KMS-11 (cell line): ENCODE results near the gene TLCD5.
A peak's percentile ranks its signal among the peaks of the same experiment; 100 is the strongest.

Experiments used
- H2AFZ ChIP-seq: fragments of 200-600 bp; sonication (generic); 2 replicates; pipeline ENCODE4 v1.6.1; 2016; ENCODE audit warnings: antibody characterized with exemption, mixed run types, low read depth
- H3K27ac ChIP-seq: fragments of 200-600 bp; sonication (generic); 2 replicates; pipeline ENCODE4 v1.6.1; 2016; ENCODE audit warnings: mild to moderate bottlenecking, mixed run types
- H3K27me3 ChIP-seq: fragments of 200-600 bp; sonication (generic); 2 replicates; pipeline ENCODE4 v1.6.1; 2017; ENCODE audit warnings: mild to moderate bottlenecking, low read depth, mixed run types, moderate library complexity; ENCODE audit not compliant: insufficient read depth
- H3K36me3 ChIP-seq: fragments of 200-600 bp; sonication (generic); 2 replicates; pipeline ENCODE4 v1.6.1; 2017; ENCODE audit warnings: mild to moderate bottlenecking, mixed run types; ENCODE audit not compliant: insufficient read depth
- H3K4me1 ChIP-seq: fragments of 200-600 bp; sonication (generic); 2 replicates; pipeline ENCODE4 v1.6.1; 2016; ENCODE audit warnings: mild to moderate bottlenecking, low read depth, mixed run types; ENCODE audit not compliant: poor library complexity, severe bottlenecking
- H3K4me2 ChIP-seq: fragments of 200-600 bp; sonication (generic); 2 replicates; pipeline ENCODE4 v1.7.0; 2016; ENCODE audit warnings: mild to moderate bottlenecking, mixed run types
- H3K4me3 ChIP-seq: fragments of 200-600 bp; sonication (generic); IDR thresholded peaks from 2 replicates; pipeline ENCODE4 v1.6.1; 2017; ENCODE audit warnings: low read depth, low read length, mixed read lengths; ENCODE audit not compliant: insufficient read depth
- H3K79me2 ChIP-seq: fragments of 200-600 bp; sonication (generic); 2 replicates; pipeline ENCODE4 v1.6.1; 2016; ENCODE audit warnings: low read depth, mixed run types; ENCODE audit not compliant: insufficient read depth
- H3K9ac ChIP-seq: fragments of 200-600 bp; sonication (generic); 2 replicates; pipeline ENCODE4 v1.6.1; 2016; ENCODE audit warnings: mild to moderate bottlenecking, mixed run types
- H4K20me1 ChIP-seq: fragments of 200-600 bp; sonication (generic); 2 replicates; pipeline ENCODE4 v1.6.1; 2016; ENCODE audit warnings: mild to moderate bottlenecking, mixed run types; ENCODE audit not compliant: insufficient read depth
- TF ChIP-seq, protein P1 (sequence below): fragments of 200-600 bp; sonication (generic); conservative IDR thresholded peaks from 2 replicates; pipeline ENCODE4 v1.6.1; 2017; ENCODE audit warnings: low read depth, mild to moderate bottlenecking, antibody characterized with exemption, low read length, moderate library complexity, mixed read lengths

The TLCD5 gene

DNA sequence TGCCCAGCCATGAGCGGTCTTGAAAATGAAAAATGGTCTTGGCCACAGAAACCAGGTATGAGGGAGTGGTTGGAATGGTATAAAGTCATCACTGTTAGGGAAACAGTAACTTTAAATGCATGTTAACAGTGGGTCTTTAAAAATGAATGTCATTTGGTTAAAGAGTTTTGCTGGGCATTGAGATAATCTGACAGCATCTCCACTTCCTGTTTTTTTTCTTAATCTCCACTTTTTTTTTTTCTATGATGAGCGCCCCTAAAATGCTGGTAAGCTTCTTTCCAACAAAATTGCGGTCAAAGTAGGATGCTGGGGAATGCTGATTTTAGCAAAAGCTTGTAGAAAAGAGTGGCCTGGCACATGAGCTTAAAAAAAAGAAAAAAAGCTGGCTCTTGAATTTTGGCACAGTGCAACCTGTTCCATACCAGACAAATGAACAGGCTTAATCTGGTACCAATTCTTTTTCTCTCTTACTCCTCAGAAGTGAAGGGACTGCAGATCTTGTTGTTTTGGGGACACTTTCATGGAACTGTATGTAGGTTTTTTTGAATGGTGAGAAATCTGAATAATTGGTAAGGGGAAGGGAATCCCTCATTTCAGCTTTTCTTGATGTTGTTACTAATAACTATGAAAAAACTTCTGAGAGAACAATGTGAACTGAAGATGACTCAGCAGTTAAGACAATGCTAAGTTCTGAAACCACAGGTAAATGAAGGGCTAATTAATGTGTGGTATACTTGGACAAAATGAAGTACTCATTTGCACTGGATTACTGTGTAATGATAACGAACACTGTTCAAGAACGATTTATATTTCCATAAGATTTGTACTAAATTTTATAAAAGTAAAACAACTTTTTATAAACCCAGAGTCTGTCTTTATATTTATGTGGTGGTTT, 8.0 kb downstream of the TLCD5 start:
- Histone ChIP-seq H2AFZ (no peak overlapping the region), H3K27me3 (no peaks in the 10 kb centered on the region), H3K4me1 (peaks cover 65% of the 10 kb centered on the region), H3K4me2 (peak overlapping the region; percentile 56), H3K79me2 (peaks cover 19% of the 10 kb centered on the region), H3K27ac (peak overlapping the region; percentile 89), H4K20me1 (no peaks in the 10 kb centered on the region), H3K36me3 (no peaks in the 10 kb centered on the region), H3K9ac (peak overlapping the region; percentile 42; the same call in 1 of the 2 replicates), H3K4me3 (no peak overlapping the region)
- TF ChIP-seq, protein P1, sequence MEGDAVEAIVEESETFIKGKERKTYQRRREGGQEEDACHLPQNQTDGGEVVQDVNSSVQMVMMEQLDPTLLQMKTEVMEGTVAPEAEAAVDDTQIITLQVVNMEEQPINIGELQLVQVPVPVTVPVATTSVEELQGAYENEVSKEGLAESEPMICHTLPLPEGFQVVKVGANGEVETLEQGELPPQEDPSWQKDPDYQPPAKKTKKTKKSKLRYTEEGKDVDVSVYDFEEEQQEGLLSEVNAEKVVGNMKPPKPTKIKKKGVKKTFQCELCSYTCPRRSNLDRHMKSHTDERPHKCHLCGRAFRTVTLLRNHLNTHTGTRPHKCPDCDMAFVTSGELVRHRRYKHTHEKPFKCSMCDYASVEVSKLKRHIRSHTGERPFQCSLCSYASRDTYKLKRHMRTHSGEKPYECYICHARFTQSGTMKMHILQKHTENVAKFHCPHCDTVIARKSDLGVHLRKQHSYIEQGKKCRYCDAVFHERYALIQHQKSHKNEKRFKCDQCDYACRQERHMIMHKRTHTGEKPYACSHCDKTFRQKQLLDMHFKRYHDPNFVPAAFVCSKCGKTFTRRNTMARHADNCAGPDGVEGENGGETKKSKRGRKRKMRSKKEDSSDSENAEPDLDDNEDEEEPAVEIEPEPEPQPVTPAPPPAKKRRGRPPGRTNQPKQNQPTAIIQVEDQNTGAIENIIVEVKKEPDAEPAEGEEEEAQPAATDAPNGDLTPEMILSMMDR = no peak

GRCh38 chr11:120333801-120334200, 8.7 kb downstream of the TLCD5 start:
- peak overlapping the region; percentile 56; the same call in 1 of the 2 replicates for H3K4me2 ChIP-seq
- peak overlapping the region; percentile 89 for H3K27ac ChIP-seq

DNA sequence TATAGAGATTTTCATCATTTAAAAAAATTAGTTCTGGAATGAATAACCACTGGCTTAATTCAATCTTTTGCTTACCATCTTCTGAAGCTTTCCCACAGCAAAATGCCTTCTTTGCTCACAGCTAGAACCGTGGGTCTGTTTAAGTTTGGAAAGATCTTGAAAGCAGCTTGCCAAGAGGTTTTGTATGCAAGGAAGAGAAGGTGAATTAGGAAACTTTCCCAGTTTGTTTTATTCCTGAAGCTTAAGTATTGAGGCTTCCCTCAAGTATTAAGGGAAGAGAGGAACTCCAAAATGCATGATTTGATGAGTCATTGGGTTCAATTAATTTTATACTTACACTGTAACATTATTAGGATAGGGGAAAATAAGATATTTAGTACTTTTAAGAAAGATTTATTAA, 9.2 kb downstream of the TLCD5 start:
- no peak overlapping the region for H3K9ac ChIP-seq
- H2AFZ ChIP-seq = no peak overlapping the region
- peak overlapping the region; percentile 56; the same call in 1 of the 2 replicates for H3K4me2 ChIP-seq
- H4K20me1 ChIP-seq = no peaks in the 10 kb centered on the region
- H3K36me3 ChIP-seq = no peaks in the 10 kb centered on the region
- TF ChIP-seq, protein P1 = no peak
- H3K4me3 ChIP-seq = no peak overlapping the region
- peak overlapping the region; percentile 89; the same call in 1 of the 2 replicates for H3K27ac ChIP-seq
- H3K79me2 ChIP-seq = peaks cover 27% of the 10 kb centered on the region
- H3K27me3 ChIP-seq = no peaks in the 10 kb centered on the region
- H3K4me1 ChIP-seq = peaks cover 56% of the 10 kb centered on the region

More at GRCh38 chr11:120333801-120334200, 8.7 kb downstream of the TLCD5 start:
- TF ChIP-seq, protein P1 = no peak
- Histone ChIP-seq H3K4me1 (peaks cover 59% of the 10 kb centered on the region), H2AFZ (no peak overlapping the region), H3K36me3 (no peaks in the 10 kb centered on the region), H3K79me2 (peaks cover 22% of the 10 kb centered on the region), H3K4me3 (no peak overlapping the region), H3K9ac (peak overlapping the region; percentile 42; the same call in 1 of the 2 replicates), H4K20me1 (no peaks in the 10 kb centered on the region), H3K27me3 (no peaks in the 10 kb centered on the region)

GRCh38 chr11:120334894-120335462, 9.9 kb downstream of the TLCD5 start:
- Histone ChIP-seq H3K4me1 (peaks cover 51% of the 10 kb centered on the region), H2AFZ (peak overlapping the region; percentile 27; the same call in 1 of the 2 replicates), H4K20me1 (no peaks in the 10 kb centered on the region), H3K4me2 (peak overlapping the region; percentile 89), H3K9ac (peak overlapping the region; percentile 64; the same call in 1 of the 2 replicates), H3K36me3 (no peaks in the 10 kb centered on the region), H3K27me3 (no peaks in the 10 kb centered on the region), H3K27ac (peak overlapping the region; percentile 57; the same call in 1 of the 2 replicates), H3K79me2 (peaks cover 34% of the 10 kb centered on the region), H3K4me3 (no peak overlapping the region)
- TF ChIP-seq, protein P1 = peak; percentile 44; the same call in 1 of the 2 replicates
